GM12874 (cell line): ENCODE data around the gene RARS1.
A peak's percentile ranks its signal among the peaks of the same experiment; 100 is the strongest.

Source experiments
- CTCF ChIP-seq: IDR thresholded peaks from 2 replicates; pipeline ENCODE4 v1.5.1; 2011; ENCODE audit warnings: low read depth, mild to moderate bottlenecking, control low read depth, low read length, moderate library complexity; ENCODE audit not compliant: insufficient read depth

The RARS1 gene

GRCh38 chr5:168486136-168486879, at the start of gene RARS1:
TSS of gene RARS1 (plus strand) at chr5:168486471. CDS start at chr5:168486499, 28 bp downstream.
- TF ChIP-seq CTCF: peak; percentile 99

- no peak for TF ChIP-seq CTCF
Observed at GRCh38 chr5:168438349-168438748, 47.9 kb upstream of the RARS1 start.

- no peak for TF ChIP-seq CTCF
Observed at GRCh38 chr5:168443533-168443932, 42.7 kb upstream of the RARS1 start.

- TF ChIP-seq CTCF: no peak
Observed at GRCh38 chr5:168443950-168444700, 42.1 kb upstream of the RARS1 start.

- TF ChIP-seq CTCF: no peak
Observed at GRCh38 chr5:168446983-168447619, 39.2 kb upstream of the RARS1 start.

GRCh38 chr5:168447808-168448207, 38.5 kb upstream of the RARS1 start:
- no peak for TF ChIP-seq CTCF

- no peak for TF ChIP-seq CTCF
Observed at GRCh38 chr5:168449166-168449565, 37.1 kb upstream of the RARS1 start.
